Mucosa of stomach (tissue), 1 donor: Measurements from ENCODE around the gene HOXD3.

Experiments
- H3K27me3 ChIP-seq: one replicate; pipeline ENCODE4 v1.7.0; 2013; ENCODE audit warnings: mild to moderate bottlenecking, low read length; ENCODE audit not compliant: control insufficient read depth, insufficient read depth
- H3K36me3 ChIP-seq: one replicate; pipeline ENCODE4 v1.7.0; 2013; ENCODE audit warnings: low read length; ENCODE audit not compliant: control insufficient read depth, insufficient read depth
- H3K4me1 ChIP-seq: one replicate; pipeline ENCODE4 v1.7.0; 2013; ENCODE audit warnings: mild to moderate bottlenecking, low read length; ENCODE audit not compliant: control insufficient read depth, insufficient read depth
- H3K4me3 ChIP-seq: one replicate; pipeline ENCODE4 v1.7.0; 2013; ENCODE audit warnings: low read length
- H3K9ac ChIP-seq: one replicate; pipeline ENCODE4 v1.7.0; 2013; ENCODE audit warnings: mild to moderate bottlenecking, low read length, moderate library complexity
- H3K9me3 ChIP-seq: one replicate; pipeline ENCODE4 v1.7.0; 2013; ENCODE audit warnings: mild to moderate bottlenecking, low read length, moderate library complexity; ENCODE audit not compliant: control insufficient read depth
- donor health status: Pancreatic carcinoma.

HOXD3 gene

GRCh38 chr2:176175709-176176607 lies 18.9 kb downstream of the HOXD3 start:
- peaks cover 99% of the 10 kb centered on the region for H3K27me3 ChIP-seq
- H3K4me3 ChIP-seq, result no peak overlapping the region
- H3K36me3 ChIP-seq, result no peaks in the 10 kb centered on the region
- H3K9ac ChIP-seq, result no peak overlapping the region
- H3K9me3 ChIP-seq, result no peaks in the 10 kb centered on the region
- no peaks in the 10 kb centered on the region for H3K4me1 ChIP-seq

- Histone ChIP-seq H3K4me3 (no peak overlapping the region), H3K36me3 (no peaks in the 10 kb centered on the region), H3K9me3 (no peaks in the 10 kb centered on the region), H3K4me1 (no peaks in the 10 kb centered on the region), H3K27me3 (peaks cover 89% of the 10 kb centered on the region), H3K9ac (no peak overlapping the region)
Observed at GRCh38 chr2:176177580-176178037, 20.5 kb downstream of the HOXD3 start.

GRCh38 chr2:176178038-176178756 lies 21.1 kb downstream of the HOXD3 start:
- Histone ChIP-seq H3K27me3 (peaks cover 87% of the 10 kb centered on the region), H3K9ac (no peak overlapping the region), H3K4me3 (no peak overlapping the region), H3K4me1 (no peaks in the 10 kb centered on the region), H3K36me3 (no peaks in the 10 kb centered on the region), H3K9me3 (no peaks in the 10 kb centered on the region)

GRCh38 chr2:176178757-176179295 lies 21.7 kb downstream of the HOXD3 start:
- no peak overlapping the region for H3K9ac ChIP-seq
- no peaks in the 10 kb centered on the region for H3K36me3 ChIP-seq
- H3K27me3 ChIP-seq, result peaks cover 85% of the 10 kb centered on the region
- H3K9me3 ChIP-seq, result no peaks in the 10 kb centered on the region
- no peaks in the 10 kb centered on the region for H3K4me1 ChIP-seq
- H3K4me3 ChIP-seq, result no peak overlapping the region

- peaks cover 72% of the 10 kb centered on the region for H3K27me3 ChIP-seq
- H3K9ac ChIP-seq, result no peak overlapping the region
- no peaks in the 10 kb centered on the region for H3K36me3 ChIP-seq
- no peaks in the 10 kb centered on the region for H3K4me1 ChIP-seq
- no peaks in the 10 kb centered on the region for H3K9me3 ChIP-seq
- H3K4me3 ChIP-seq, result no peak overlapping the region
Observed at GRCh38 chr2:176181551-176181950, 24.4 kb downstream of the HOXD3 start.

GRCh38 chr2:176182671-176183070 lies 25.6 kb downstream of the HOXD3 start:
- H3K27me3 ChIP-seq, result peaks cover 70% of the 10 kb centered on the region
- no peak overlapping the region for H3K9ac ChIP-seq
- H3K4me3 ChIP-seq, result no peak overlapping the region
- H3K9me3 ChIP-seq, result no peaks in the 10 kb centered on the region
- no peaks in the 10 kb centered on the region for H3K36me3 ChIP-seq
- H3K4me1 ChIP-seq, result no peaks in the 10 kb centered on the region

GRCh38 chr2:176184749-176185148 lies 27.6 kb downstream of the HOXD3 start:
- Histone ChIP-seq H3K4me3 (no peak overlapping the region), H3K9ac (no peak overlapping the region), H3K27me3 (peaks cover 70% of the 10 kb centered on the region), H3K9me3 (no peaks in the 10 kb centered on the region), H3K4me1 (peaks cover 6% of the 10 kb centered on the region), H3K36me3 (no peaks in the 10 kb centered on the region)

- no peaks in the 10 kb centered on the region for H3K36me3 ChIP-seq
- H3K4me1 ChIP-seq, result peaks cover 12% of the 10 kb centered on the region
- H3K4me3 ChIP-seq, result no peak overlapping the region
- H3K9me3 ChIP-seq, result no peaks in the 10 kb centered on the region
- H3K27me3 ChIP-seq, result peaks cover 70% of the 10 kb centered on the region
- no peak overlapping the region for H3K9ac ChIP-seq
Observed at GRCh38 chr2:176186024-176186423, 28.9 kb downstream of the HOXD3 start.

GRCh38 chr2:176187200-176187898 lies 30.2 kb downstream of the HOXD3 start:
- Histone ChIP-seq H3K27me3 (peaks cover 76% of the 10 kb centered on the region), H3K4me1 (peaks cover 12% of the 10 kb centered on the region), H3K4me3 (no peak overlapping the region)

GRCh38 chr2:176187899-176188773 lies 31.0 kb downstream of the HOXD3 start, which contains the start of gene HOXD1:
HOXD1 (plus strand) TSS chr2:176188668; CDS start chr2:176188802, 134 bp downstream.
- Histone ChIP-seq H3K9ac (no peak within 1 kb of the TSS), H3K36me3 (no peaks in the 10 kb centered on the region), H3K4me3 (no peak within 1 kb of the TSS), H3K27me3 (peaks cover 78% of the 10 kb centered on the region), H3K4me1 (peaks cover 12% of the 10 kb centered on the region), H3K9me3 (no peaks in the 10 kb centered on the region)

More at GRCh38 chr2:176187200-176187898, 30.2 kb downstream of the HOXD3 start:
- no peak overlapping the region for H3K9ac ChIP-seq
- no peaks in the 10 kb centered on the region for H3K9me3 ChIP-seq
- H3K36me3 ChIP-seq, result no peaks in the 10 kb centered on the region
